Right ventricle myocardium inferior (tissue), 1 donor: Measurements from ENCODE around the gene PCBP3. TPM values are rescaled to one million over a fixed set of nuclear protein-coding genes. Genes with fewer than 3 reads are reported as not detected.
"Not testable (repeated sequence)": the region's sequence is repeated elsewhere in the genome, so short reads cannot be mapped to it uniquely, and the experiment has no call there.

Experiments
- ATAC-seq: fragments of 200-7000 bp; cut with Tn5 transposase; one replicate; pipeline ENCODE4 v1.9.1; 2020; ENCODE audit warnings: mild to moderate bottlenecking, moderate library complexity
- DNase-seq: peaks from one replicate; pipeline ENCODE4 v3.0.0; 2021; ENCODE audit errors: missing footprints
- intact Hi-C: fragments of 100-400 bp; cut with DNase I; formaldehyde crosslinking; loops from one replicate; pipeline ENCODE4 v1.11.0; 2022
- total RNA-seq: library from RNA; stranded (reverse); fragmentation: NEBNext Ultra II Directional; extraction: Animal tissue kit (Norgen Biotek cat#: 25700); gene quantifications from one replicate; pipeline ENCODE4 v1.2.1, GENCODE V29; 2021
- donor health status: DM: no; HTN: yes; CAD: no; lungs with severe emphysema.

The PCBP3 gene
- total RNA-seq, 1 donor from 2014 or later, result 3.7 TPM

DNA sequence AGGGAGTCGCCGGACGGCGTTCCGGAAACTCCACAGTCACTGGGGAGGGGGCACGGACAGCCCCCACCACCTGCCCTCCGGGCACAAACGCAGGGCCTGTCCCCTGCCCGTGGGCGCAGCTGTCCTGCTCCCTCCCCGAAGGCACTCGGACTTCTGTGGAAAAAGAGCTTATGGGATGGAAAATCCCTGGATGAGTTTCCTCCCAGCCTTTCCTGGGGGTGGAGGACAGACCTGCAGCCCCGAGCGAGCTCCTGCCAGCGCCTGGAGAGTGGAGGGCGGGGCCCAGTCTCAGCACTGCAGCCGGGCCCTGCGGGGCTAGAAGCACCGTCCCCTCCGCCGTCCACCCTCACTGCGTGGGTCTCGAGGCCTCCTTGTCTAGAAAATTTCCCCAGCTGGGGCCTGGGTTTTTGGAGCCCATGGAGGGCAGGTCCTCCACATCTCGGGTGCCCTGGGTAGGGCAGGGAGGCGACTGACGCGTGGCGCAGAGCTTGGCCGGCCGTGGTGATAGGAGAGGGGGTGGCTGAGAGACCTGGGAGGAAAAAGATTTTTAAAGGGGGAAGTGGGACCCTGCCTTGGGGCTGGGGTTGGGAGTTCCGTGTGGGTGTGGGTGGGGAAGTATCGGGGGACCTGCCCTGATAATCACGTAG, 331.6 kb downstream of the PCBP3 start:
- DNase-seq (peak; percentile 79), ATAC-seq (peak; percentile 10)
- intact Hi-C loops, result loop anchor here (2.0 to 10.0 kb wide), 4 partner anchors 122 to 310 kb away; partner anchors contain the start of genes LSS, MCM3AP and YBEY

DNA sequence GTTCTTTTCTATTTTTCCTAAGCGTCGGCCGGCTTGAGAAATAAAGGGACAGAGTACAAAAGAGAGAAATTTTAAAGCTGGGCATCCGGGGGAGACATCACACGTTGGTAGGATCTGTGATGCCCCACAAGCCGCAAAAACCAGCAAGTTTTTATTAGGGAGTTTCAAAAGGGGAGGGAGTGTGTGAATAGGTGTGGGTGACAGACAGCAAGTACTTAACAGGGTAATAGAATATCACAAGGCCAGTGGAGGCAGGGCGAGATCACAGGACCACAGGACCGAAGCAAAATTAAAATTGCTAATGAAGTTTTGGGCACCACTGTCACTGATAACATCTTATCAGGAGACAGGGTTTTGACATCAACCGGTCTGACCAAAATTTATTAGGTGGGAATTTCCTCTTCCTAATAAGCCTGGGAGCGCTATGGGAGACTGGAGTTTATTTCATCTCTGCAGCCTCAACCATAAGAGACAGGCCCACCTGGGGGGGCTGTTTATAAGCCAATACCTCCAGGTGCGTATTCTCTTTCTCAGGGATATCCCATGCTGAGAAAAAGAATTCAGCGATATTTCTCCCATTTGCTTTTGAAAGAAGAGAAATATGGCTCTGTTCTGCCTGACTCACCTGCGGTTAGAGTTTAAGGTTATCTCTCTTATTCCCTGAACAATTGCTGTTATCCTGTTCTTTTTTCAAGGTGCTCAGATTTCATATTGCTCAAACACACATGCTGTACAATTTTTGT, 332.3 kb downstream of the PCBP3 start:
- not testable (repeated sequence) for ATAC-seq, DNase-seq
- intact Hi-C loops, result loop anchor here (2.0 to 10.0 kb wide), 4 partner anchors 121 to 309 kb away; partner anchors contain the start of genes LSS, MCM3AP and YBEY

DNA sequence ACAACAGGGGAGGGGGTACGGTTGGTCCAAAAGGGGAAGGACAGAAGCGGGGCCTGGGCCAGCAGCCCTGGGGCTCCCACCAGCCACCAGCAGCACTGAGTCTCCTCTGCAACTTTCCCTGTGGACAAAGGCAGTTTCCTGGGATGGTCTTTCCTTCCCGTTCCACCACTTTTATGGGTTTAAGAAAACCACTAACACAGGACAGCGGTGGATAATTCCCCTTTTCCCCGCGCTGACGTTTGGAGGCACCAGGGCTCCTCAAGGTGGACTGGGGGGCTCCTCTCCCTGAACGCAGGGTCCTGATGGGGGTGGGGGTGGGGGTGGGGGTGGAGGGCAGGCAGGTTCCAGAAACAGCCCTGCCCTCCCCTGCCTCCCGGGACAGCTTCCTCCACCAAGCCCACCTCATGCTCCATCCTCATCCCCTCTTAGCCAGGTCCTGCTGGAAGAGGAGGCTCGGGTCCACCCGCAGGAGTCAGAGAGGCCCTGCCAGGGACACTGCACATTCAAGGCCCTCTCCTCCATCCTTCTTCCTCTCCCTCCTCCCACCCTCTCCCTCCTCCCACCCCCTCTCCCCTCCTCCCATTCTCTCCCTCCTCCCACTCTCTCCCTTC, 333.3 kb downstream of the PCBP3 start:
- intact Hi-C loops, result loop anchor here (10.0 kb wide), 3 partner anchors 248 to 308 kb away; partner anchors contain the start of genes LSS, MCM3AP and YBEY
- no peak for DNase-seq
- no peak for ATAC-seq

DNA sequence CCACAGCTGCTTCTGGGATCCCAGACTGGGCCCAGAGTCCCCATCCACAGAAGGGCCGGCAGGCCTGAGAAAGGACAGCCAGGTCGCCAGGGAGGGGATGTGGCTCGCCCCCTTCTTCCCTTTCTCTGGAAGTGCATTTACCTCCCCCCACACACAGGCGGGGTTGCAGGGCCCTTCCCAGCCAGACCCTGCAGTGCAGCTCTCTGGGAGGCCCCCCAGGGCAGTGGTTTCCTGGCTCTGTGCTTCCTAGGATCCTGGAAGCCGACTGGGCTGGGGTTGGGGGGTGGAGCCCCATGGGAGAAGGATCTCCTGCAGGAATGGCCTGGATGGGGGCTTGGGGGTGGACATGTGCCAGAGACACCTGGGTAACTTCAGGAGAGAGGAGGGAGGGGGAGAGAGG, 333.9 kb downstream of the PCBP3 start:
- intact Hi-C loops, result loop anchor here (10.0 kb wide), 3 partner anchors 247 to 307 kb away; partner anchors contain the start of genes LSS, MCM3AP and YBEY
- DNase-seq, result no peak
- ATAC-seq, result no peak

DNA sequence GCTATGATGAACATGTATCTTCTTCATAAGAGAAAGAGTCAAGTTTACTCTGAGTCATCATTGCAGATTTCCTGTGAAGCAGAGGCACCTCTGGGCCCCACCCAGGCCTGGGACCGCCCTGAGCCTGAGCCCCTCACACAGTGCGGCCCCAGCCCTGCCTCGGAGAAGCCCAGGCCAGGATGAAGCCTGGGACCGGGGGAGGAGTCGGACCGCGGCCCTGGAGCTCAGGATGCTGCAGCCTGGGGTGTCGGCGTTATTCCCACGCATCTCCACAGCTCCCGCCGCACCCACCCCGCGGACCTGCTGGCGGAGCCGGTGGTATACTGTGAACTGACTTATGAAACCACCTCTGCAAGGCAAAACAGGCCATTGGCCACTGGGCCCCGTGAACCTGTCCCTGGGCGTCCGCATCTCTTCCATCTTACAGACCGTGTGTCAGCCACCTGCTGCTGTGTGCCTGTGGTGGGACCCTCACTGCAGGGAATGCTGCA, 335.7 kb downstream of the PCBP3 start:
- no peak for ATAC-seq
- no peak for DNase-seq

DNA sequence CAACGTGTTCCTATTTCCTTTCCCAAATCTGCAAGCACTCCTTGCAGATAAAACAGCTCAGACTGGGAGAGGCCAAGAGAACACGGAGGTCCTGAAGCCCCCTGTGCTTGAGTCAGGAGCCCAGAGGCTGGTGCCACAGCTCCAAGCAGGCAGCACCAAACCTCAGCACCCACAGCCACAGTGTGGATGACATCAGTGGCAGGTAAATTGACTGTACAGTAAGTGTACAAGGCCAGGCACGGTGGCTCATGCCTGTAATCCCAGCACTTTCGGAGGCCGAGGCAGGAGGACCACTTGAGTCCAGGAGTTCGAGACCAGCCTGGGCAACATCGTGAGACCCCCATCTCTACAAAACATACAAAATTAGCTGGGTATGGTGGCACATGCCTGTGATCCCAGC, 336.1 kb downstream of the PCBP3 start:
- intact Hi-C loops, result loop anchor here (10.0 kb wide), 3 partner anchors 245 to 305 kb away; partner anchors contain the start of genes LSS, MCM3AP and YBEY
- DNase-seq (no peak), ATAC-seq (no peak)

More for the DNA sequence above, 335.7 kb downstream of the PCBP3 start:
- intact Hi-C loops, result loop anchor here (10.0 kb wide), 3 partner anchors 246 to 306 kb away; partner anchors contain the start of genes LSS, MCM3AP and YBEY

DNA sequence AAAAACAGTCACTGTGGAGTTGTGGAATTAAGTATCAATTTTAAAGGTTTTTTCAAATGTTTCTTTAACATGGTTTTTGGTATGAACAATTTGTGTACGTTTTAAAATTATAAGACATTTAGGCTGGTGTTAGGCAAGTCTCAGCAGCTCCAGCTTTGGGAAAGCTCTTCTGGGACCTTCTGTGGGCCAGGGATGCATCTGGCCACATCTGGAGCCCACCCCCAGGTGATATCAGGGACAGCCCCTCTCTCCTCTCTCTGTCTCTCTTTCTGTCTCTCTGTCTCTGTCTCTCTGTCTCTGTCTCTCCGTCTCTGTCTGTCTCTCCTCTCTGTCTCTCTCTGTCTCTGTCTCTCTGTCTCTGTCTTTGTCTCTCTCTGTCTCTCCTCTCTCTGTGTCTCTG, 336.7 kb downstream of the PCBP3 start:
- no peak for ATAC-seq
- DNase-seq, result no peak
- intact Hi-C loops, result no loop called here

DNA sequence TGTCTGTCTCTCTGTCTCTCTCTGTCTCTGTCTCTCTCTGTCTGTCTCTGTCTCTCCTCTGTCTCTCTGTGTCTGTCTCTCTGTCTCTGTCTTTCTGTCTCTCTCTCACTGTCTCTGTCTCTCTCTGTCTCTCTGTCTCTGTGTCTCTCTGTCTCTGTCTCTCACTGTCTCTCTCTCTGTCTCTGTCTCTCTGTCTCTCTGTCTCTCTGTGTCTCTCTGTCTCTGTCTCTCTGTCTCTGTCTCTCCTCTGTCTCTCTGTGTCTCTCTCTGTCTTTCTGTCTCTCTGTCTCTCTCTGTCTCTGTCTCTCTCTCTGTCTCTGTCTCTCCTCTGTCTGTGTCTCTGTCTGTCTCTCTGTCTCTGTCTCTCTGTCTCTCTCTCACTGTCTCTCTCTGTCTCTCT, 337.2 kb downstream of the PCBP3 start:
- no peak for ATAC-seq
- intact Hi-C loops, result no loop called here
- no peak for DNase-seq

DNA sequence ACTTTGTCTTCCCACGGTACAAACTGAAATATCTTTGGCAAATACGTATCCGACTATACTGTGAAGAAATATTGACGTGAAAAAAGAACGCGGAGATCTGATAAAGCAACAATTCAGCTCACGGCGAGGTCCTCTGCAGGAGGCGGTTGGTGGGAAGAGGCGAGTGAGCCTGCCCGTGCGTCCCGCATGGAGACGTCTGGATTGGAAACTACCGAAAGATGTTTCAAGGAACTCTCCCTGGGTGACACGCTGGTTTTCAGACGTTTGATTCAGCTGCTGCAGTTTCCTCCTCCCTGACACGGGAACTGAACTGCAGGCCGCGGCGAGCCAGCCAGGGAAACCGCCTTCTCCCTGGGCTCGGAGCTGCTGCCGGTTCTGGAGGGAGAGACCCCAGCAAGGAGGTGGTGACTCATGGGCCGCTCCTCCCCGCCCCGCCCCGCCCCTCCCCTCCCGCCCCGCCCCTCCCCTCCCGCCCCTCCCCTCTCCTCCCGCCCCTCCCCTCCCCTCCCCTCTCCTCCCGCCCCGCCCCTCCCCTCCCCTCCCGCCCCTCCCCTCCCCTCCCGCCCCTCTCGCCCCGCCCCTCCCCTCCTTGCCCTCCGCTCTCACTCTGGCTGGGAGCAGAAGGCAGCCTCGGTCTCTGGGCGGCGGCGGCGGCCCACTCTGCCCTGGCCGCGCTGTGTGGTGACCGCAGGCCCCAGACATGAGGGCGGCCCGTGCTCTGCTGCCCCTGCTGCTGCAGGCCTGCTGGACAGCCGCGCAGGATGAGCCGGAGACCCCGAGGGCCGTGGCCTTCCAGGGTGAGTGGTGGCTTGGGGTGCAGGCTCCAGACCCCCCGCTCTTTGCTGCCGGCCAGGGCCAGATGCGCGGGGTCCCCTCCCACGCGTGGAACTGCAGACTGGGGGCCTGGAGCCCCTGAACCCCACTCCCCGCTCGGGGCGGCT, 337.9 kb downstream of the PCBP3 start, which contains the start of gene COL6A1:
Gene COL6A1, plus strand, starts transcription at position 620 of the 941 bp plus-strand sequence. Its CDS starts 81 bp downstream, at position 701.
- DNase-seq, result peak; percentile 91
- intact Hi-C loops, result no loop called here
- ATAC-seq, result peak; percentile 64

DNA sequence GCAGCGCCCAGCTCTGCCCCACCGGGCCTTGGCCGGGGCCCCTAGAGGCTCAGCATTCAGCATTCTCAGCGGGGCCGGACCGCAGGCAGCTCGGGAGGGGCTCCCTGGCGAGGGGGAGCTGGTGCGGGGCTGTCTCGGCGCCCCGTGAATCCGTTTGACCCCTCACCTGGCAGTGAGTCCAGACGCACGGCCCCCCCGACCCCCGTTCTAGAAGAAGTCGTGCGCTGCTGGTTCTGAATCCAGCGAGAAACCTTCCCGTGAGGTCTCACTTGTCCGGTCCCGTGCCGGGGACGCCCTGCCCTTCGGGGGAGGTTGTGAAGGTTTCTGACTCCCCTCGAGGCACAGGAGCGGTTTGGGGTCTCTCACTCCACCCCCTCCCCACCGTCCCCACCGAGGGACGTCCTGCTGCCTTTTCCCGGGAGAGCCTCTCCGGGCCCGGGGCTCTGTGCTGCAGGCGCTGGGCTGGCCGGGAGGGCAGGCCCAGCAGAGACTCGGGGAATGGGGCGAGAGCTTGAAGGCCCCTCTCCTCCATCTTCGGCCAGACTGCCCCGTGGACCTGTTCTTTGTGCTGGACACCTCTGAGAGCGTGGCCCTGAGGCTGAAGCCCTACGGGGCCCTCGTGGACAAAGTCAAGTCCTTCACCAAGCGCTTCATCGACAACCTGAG, 338.7 kb downstream of the PCBP3 start:
- DNase-seq, result peak; percentile 67
- intact Hi-C loops, result no loop called here
- ATAC-seq, result peak; percentile 10

DNA sequence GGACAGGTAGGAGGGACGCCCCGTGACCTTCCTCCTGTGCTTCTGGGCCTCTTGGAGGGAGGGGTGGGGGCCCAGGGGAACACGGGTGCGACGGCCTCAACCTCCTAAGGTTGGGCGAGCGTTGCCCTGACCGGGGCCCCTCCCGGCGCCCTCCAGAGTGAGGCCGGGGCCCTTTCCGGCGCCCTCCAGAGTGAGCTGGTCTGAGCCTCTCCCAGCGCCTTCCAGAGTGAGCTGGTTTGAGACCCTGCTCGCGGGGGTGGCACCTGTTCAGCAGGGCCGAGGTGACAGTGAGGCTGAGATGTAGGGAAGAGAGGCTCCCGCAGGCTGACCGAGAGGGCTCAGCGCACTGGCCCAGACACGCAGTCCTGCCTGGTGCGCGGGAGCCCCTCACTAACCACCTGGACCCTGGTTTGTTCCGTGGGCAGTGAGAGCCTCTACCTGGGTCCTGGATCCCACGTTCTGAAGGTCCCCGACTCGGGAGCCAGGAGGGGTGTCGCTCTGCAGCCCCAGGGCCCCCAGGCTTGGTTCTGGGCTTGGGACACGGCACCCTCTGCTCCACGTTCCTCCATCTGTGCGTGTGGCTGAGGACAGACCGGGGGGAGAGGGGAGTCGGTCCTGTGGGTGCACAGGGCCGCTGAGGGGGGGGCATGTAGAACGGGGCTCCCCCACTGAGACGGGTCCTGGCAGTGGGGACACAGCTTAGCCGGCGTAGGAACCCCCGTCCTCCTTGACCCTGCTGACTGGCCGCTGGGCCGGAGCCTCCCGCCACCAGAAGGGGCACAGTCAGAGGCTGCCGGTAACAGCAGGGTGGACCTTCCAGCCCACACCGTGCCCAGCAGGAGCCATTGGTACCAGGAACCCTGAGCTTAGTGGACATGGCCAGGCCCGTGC, 339.5 kb downstream of the PCBP3 start:
- intact Hi-C loops, result no loop called here
- ATAC-seq (no peak), DNase-seq (no peak)

DNA sequence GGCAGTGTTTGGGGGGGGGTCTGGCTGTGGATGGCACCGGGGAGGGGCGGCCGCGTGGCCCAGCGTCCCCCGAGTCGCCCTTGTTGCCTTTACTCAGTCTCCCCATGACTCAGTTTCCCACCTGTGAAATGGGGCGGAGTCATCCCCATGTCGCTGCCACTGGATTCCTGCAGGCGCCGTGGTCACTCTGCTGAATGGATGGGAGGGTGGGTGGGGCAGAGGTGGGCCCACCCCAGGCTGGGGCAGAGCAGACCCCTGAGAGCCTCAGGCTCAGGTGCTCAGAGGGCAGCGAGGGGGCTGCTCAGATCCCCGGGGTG, 340.1 kb downstream of the PCBP3 start:
- ATAC-seq (no peak), DNase-seq (no peak)
- intact Hi-C loops, result no loop called here

DNA sequence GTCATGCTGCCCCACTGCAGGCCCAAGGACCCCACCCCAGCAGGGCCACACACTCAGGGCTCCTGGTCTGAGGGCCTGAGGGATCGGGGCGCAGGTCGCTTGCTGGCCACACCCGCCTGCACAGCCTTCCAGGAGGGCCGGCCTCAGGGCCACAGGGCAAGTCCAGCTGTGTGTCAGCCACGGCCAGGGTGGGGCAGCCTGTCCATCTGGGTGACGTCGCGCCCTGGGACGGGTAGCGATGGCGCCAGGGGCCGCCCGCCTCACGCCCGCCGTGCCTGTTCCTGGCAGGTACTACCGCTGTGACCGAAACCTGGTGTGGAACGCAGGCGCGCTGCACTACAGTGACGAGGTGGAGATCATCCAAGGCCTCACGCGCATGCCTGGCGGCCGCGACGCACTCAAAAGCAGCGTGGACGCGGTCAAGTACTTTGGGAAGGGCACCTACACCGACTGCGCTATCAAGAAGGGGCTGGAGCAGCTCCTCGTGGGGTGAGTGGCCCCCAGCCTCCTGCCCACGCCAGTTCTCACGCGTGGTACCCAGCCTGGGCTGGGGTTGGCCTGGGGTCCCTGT, 340.5 kb downstream of the PCBP3 start:
- intact Hi-C loops, result no loop called here
- peak; percentile 44 for ATAC-seq
- peak; percentile 83 for DNase-seq

DNA sequence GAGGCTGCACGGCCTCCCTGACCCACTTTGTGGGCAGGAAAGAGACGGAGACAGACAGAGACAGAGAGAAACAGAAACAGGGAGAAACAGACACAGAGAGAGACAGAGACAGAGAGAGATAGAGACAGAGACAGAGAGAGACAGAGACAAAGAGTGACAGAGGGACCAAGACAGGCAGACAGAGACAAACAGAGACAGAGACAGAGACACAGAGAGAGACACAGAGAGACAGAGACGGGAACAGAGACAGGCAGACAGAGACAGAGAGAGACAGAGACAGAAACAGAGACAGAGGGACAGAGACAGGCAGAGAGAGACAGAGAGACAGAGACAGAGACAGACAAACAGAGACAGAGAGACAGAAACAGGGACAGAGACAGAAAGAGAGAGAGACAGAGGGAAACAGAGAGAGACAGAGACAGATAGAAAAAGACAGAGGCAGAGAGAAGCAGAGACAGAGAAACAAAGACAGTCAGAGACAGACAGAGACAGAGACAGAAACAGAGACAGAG, 341.1 kb downstream of the PCBP3 start:
- no peak for ATAC-seq
- intact Hi-C loops, result no loop called here
- no peak for DNase-seq

DNA sequence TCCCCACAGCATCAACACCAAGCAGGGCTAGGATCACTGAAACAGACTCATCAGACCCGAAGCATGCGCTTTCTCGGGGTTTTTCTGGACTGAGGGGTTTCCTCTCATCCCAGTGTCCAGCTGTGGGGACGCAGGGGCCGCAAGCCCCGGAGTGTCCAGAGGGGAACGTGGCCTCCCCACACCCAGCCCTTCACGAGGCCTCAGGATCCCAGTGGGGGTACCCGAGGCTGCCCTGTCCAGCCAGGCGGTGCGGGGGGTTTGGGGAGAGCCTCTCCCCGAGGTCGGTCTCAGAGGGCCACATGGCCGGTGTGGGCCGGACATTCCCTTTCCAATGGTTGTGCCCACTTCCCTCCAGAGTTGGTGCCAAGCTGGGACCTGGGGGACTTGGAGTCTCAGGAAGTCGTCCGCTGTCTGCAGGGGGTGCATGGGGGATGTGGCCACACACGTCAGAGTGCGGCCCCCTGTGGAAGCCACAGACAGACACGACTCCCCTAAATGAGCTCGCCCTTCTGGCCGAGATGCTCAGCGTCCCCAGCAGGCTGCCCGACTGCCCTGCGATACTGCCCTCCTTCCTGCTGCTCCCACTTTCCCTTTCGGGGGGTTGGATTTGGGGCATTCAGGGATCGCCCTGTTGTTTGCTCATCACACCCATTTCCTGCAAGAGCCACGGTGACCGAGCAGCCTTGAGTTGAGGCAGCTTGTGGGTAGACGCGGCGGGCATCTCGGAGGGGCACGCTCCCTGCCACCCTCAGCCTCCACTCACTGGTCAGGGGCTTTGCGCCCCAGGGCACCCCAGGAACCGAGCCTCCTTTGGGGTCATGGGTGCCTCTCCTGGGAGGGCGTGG, 342.2 kb downstream of the PCBP3 start:
- no peak for ATAC-seq
- intact Hi-C loops, result no loop called here
- peak; percentile 61 for DNase-seq
